ENCODE data around the gene POU2F3. TPM values are rescaled to one million over a fixed set of nuclear protein-coding genes. Genes with fewer than 3 reads are reported as not detected.

The POU2F3 gene
- polyA plus RNA-seq, 1 donor (not counting 4 experiments of a cell fraction or from before 2014, with no cell fraction given), result 0.96 TPM

DNA sequence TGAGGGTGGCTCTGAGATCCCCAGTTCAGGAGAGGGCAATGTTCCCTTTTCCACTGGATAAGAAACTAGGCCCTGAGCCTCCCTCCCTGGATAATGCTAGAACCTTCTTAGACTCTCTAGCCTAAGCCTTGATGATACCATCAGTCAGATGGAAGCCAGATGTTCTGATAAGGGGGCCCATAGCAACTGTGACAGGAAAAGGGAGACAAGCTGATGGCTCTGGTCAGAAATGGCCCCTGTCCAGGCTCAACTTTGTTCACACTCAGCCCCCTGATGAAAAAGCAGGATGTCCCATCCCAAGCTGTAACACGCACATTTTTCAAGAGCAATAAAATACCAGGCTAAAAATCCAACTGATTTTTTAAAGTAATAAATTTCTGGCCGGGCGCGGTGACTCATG, 36.3 kb upstream of the POU2F3 start:
- no peaks in the 10 kb centered on the region for H4K20me1 ChIP-seq (ENCODE audit: control insufficient read depth, extremely low read depth, insufficient read depth, low read length)
- H3K4me3 ChIP-seq (ENCODE audit: control insufficient read depth in 2 of 3, extremely low read depth in 1 of 3, insufficient read depth in 2 of 3, low read depth in 1 of 3, low read length in 3 of 3), result no peak overlapping the region
- dilution Hi-C loops (cut with MboI; ENCODE audit: extremely low pct_ligation_motif_present, low sequenced_read_pairs), result no loop called here
- H3K4me2 ChIP-seq (ENCODE audit: control insufficient read depth, extremely low read depth, insufficient read depth, low read depth, low read length), result no peak overlapping the region
- FAIRE-seq, result no peak
- H3K36me3 ChIP-seq (ENCODE audit: control insufficient read depth in 2 of 2, extremely low read depth in 1 of 2, insufficient read depth in 2 of 2, low read length in 2 of 2), result no peaks in the 10 kb centered on the region
- no peaks in the 10 kb centered on the region for H3K9me1 ChIP-seq (ENCODE audit: control insufficient read depth, extremely low read depth, insufficient read depth, low read length)
- no peak overlapping the region for H2AFZ ChIP-seq (ENCODE audit: control insufficient read depth, low read length)
- no peak overlapping the region for H3K27ac ChIP-seq (ENCODE audit: control insufficient read depth, insufficient read depth, low read length)
- H3K27me3 ChIP-seq (ENCODE audit: control insufficient read depth, extremely low read depth, insufficient read depth, low read length), result no peaks in the 10 kb centered on the region
- no peak for TF ChIP-seq CTCF (optimal IDR thresholded peaks at IDR 0.05 in 1 of 3, IDR thresholded peaks at IDR 0.05 in 1 of 3, conservative IDR thresholded peaks at IDR 0.05 in 1 of 3; ENCODE audit: extremely low read depth in 1 of 3, insufficient read depth in 2 of 3, low read length in 3 of 3)
- TF ChIP-seq EZH2 (IDR thresholded peaks at IDR 0.05; ENCODE audit: low read length), result no peak
- no peak for DNase-seq (ENCODE audit: low read depth, low spot score)
- H3K9ac ChIP-seq (ENCODE audit: control insufficient read depth, extremely low read depth, insufficient read depth, low read length), result no peak overlapping the region
- H3K79me2 ChIP-seq (ENCODE audit: control insufficient read depth, insufficient read depth, low read length), result no peaks in the 10 kb centered on the region
- peaks cover 15% of the 10 kb centered on the region for H3K4me1 ChIP-seq (ENCODE audit: control insufficient read depth, extremely low read depth, insufficient read depth, low read length)
- no peaks in the 10 kb centered on the region for H3K9me3 ChIP-seq (ENCODE audit: control insufficient read depth, low read depth, low read length)

- no peak overlapping the region for H3K9ac ChIP-seq (ENCODE audit: control insufficient read depth, extremely low read depth, insufficient read depth, low read length)
- no peaks in the 10 kb centered on the region for H3K9me3 ChIP-seq (ENCODE audit: control insufficient read depth, low read depth, low read length)
- peak; percentile 39 for FAIRE-seq
- no peak for TF ChIP-seq CTCF (optimal IDR thresholded peaks at IDR 0.05 in 1 of 3, IDR thresholded peaks at IDR 0.05 in 1 of 3, conservative IDR thresholded peaks at IDR 0.05 in 1 of 3; ENCODE audit: extremely low read depth in 1 of 3, insufficient read depth in 2 of 3, low read length in 3 of 3)
- no peak for TF ChIP-seq EZH2 (IDR thresholded peaks at IDR 0.05; ENCODE audit: low read length)
- dilution Hi-C loops (cut with MboI; ENCODE audit: extremely low pct_ligation_motif_present, low sequenced_read_pairs), result no loop called here
- H3K27ac ChIP-seq (ENCODE audit: control insufficient read depth, insufficient read depth, low read length), result peak overlapping the region; percentile 50
- no peak for DNase-seq (ENCODE audit: low read depth, low spot score)
- no peaks in the 10 kb centered on the region for H4K20me1 ChIP-seq (ENCODE audit: control insufficient read depth, extremely low read depth, insufficient read depth, low read length)
- H3K27me3 ChIP-seq (ENCODE audit: control insufficient read depth, extremely low read depth, insufficient read depth, low read length), result no peaks in the 10 kb centered on the region
- H3K4me2 ChIP-seq (ENCODE audit: control insufficient read depth, extremely low read depth, insufficient read depth, low read depth, low read length), result no peak overlapping the region
- no peaks in the 10 kb centered on the region for H3K79me2 ChIP-seq (ENCODE audit: control insufficient read depth, insufficient read depth, low read length)
- H3K4me3 ChIP-seq (ENCODE audit: control insufficient read depth in 2 of 3, extremely low read depth in 1 of 3, insufficient read depth in 2 of 3, low read depth in 1 of 3, low read length in 3 of 3), result no peak overlapping the region
- no peaks in the 10 kb centered on the region for H3K36me3 ChIP-seq (ENCODE audit: control insufficient read depth in 2 of 2, extremely low read depth in 1 of 2, insufficient read depth in 2 of 2, low read length in 2 of 2)
- H3K9me1 ChIP-seq (ENCODE audit: control insufficient read depth, extremely low read depth, insufficient read depth, low read length), result no peaks in the 10 kb centered on the region
- no peak overlapping the region for H2AFZ ChIP-seq (ENCODE audit: control insufficient read depth, low read length)
- peaks cover 26% of the 10 kb centered on the region for H3K4me1 ChIP-seq (ENCODE audit: control insufficient read depth, extremely low read depth, insufficient read depth, low read length)
These were observed 34.3 kb upstream of the POU2F3 start for GRCh38 chr11:120205596-120206161.

Data from keratinocyte (primary cell).